HG02571 (cell line): ENCODE data around the gene ANGPTL7.

Experiments used
- ATAC-seq: cut with Tn5 transposase; IDR thresholded peaks from one replicate; pipeline ENCODE4 v1.9.1; 2021; ENCODE audit warnings: mild to moderate bottlenecking, moderate library complexity; ENCODE audit not compliant: unreplicated experiment

The ANGPTL7 gene

GRCh38 chr1:11198851-11199594 is 9.9 kb downstream of the ANGPTL7 start:
- ATAC-seq, result no peak

DNA sequence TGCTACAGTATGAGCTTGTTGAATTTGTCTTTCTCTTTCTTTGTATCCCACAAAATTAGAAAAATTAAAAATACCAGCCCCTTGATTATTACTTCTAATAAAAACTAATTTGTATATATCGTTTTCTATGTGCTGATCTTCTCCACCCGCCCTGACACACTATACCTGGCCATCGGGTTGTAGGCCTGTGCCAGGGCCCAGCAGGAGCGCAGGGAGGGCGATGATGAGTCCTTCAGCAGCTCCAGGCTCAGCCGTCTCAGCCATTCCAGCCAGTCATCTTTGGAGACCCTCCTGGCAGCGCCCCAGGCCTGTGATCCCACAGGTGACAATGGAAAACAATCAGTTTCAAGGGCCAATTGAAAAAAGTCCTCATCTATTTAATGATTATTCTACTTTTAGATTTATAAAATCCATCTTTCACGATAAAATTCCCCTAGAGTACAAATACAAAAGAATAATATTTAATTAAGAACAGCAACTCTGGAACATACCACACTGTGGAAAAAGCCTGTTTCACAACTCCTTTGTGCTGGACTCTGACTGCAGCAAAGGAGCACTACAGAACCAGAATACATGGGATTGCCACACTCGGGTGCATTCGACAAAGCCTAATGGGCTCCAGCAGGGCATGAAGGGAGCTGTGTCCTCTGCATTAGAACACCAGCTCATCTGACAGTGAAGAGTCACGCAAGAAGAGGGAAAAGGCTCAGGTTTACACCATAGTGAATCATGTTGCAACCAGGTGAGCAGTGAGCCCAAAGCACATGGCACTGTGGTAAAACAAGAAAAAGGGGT is 15.4 kb downstream of the ANGPTL7 start:
- no peak for ATAC-seq

DNA sequence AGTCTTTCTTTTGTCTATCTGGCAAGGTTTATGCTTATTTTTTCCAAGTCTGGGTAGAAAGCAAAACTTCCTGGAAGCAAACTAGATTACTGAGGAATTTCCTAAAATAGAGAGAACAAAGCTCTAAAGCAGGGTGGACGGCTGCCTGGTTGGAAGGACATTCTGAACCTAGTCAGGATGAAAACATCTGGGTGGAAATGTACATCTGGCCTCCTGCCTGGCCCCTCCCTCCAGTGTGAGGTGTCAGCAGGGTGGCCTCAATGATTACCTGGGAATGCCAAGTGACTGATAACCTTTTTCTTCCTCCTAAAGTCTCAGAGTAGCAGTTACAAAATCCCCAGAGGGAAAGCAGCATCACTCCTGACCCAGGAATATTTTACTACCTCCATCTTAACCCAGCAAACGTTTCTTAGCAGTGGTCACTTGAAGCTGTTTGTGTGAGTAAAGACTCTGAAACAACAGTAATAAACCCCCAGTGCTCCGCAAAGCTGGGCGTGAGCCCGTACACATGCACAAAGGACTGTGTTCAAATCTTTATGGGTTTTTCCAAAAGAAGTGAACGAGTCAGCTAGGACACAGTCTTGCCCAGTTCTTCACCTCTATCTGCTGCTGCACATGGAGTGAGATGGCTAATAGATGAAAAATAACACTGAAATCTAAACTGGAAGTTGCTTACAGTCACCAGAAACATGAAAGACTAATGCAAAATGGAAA is 18.9 kb downstream of the ANGPTL7 start:
- no peak for ATAC-seq

- ATAC-seq, result no peak
Observed at GRCh38 chr1:11211461-11211860, 22.3 kb downstream of the ANGPTL7 start.

DNA sequence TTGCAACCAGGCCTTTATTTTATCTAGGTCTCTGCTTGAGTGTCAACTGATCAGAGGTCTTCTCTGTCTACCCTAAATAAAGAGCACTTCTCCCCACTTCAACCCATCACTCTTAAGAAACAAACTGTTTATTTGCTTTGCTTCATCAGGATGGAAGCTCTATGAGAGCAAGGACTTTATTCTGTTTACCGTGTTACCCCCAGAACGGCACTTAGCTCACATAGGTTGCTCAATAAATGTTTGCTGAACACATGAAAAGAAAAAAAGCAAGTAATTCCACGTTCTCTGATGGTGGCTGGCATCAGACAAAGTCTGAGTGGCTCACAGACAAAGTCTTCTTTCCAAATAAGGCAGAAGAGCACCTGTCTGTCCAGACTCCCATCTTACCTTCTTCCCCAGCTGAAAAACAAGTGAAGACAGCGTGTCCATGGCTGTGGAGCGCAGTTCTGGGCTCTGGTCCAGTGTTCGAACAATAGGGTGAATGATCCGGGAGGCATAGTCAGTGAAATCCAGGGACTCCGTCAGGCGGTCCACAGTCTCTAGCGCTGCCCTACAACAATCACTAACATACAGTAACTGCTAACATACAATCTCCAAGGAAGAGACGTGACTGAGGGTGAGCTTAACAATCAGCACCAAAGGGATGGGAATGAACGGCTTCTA is 22.9 kb downstream of the ANGPTL7 start:
- ATAC-seq, result no peak

DNA sequence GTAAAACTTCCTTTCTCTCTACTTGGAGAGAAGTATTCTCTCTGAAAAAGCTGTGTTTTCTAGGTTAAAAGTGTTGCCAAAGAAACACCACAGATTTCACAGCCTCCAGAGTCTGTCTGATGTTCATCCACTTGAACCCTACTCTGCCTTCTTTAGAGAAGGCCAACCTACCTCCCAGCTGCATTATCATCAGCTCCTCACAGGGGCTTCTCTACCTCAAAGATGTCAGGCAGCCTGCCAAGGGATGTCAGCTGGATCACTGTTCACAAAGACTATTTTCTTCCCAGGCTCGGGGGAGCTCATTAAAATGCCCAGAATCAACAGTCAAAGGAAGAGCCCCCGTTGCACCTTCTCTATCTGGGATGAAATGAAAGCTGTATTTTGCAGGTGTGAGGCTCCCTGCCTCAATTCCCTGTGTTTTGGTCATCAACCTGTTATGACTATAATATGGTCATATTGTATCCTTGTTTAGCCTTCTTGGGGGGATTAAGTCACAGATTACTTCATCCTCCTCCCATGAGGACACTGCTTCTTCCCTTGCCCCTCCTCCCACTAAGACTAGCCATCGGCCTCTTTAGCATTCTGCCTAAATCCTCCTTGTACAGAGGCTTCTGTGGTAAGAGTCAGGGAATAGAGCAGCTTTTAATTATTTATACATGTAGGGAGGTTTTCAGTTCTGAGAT is 25.7 kb downstream of the ANGPTL7 start:
- no peak for ATAC-seq

DNA sequence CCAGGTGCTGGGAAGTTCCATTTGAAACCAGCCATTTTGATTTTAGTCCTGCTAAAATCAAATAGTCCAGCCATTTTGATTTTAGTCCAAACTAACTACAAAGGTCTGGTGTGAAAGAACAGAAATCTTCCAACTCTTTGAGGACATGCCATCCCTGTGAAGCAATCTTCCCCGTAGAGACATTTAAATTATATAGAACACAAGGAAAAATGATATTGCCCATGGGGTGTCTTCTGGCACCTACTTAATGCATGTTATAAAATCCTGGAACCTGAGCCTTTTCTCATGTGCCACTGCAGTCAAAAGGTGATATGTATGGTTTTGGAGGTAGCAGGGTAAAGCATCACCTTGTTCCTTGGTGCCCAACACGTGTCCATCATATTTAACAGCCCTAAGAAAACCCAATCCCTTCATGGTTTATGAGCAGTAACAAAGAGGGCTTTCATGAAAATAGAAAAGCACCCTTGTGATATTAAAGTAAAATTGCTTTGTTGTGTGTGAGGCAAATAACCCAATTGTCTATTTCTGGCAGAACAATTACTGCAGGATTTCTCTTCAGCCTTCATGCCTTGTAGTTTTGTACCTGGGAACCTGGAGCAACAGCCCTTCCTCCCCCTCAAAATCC is 26.3 kb downstream of the ANGPTL7 start:
- no peak for ATAC-seq

DNA sequence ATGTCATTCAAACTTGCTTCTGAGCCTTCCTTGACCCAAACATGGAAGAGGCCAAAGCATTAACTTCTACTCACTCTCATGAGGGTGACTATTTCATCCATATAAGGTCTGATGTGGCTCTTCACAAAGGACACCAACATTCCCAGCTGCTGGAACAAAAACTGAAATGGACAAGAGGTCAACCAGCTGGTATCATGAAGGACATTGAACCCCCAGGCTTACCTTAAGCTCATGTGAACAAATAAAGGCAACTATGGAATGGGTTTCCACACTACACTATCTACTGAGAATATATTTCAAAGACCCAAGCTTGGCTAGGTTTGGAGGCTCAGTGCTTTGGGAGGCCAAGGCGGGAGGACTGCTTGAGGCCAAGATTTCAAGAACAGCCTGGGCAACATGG is 26.9 kb downstream of the ANGPTL7 start:
- no peak for ATAC-seq

DNA sequence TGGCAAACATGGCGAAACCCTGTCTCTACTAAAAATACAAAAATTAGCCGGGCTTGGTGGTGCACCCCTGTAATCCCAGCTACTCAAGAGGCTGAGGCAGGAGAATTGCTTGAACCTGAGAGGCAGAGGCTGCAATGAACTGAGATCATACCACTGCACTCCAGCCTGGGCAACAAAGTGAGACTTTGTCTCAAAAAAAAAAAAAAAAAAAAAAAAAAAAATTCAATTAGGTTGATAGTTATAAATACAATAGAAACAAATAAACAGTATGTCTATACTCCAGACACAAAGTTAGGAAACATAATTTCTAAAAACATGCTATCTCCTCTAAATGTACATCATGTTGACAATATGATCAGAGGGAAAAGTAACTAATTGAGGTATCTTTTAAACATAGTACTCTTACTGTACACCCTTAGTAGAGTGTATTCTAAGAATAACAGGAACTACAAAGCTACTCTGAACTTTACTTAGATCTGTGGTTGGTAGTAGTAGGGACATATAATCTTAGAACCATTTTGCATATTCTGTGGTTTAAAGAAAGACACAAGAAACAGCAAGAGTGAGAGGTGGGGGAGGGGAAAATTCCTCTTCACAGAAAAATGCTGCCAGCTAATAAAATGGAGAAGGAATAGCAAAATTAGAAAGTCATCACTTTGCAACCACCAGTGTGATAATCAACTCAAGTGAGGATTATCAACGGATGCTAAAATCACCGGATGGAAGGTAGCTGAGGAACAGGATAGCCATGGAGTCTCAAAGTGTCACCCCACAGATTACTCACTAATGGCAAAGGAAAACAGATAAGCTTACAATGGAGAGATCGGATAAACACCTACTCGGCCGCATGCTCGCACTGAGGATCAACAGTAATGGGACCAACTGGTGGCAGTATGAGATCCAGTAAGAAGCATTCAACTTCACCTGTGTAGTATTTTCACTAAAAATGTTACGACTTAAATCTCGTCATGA is 38.2 kb downstream of the ANGPTL7 start:
- ATAC-seq, result no peak

GRCh38 chr1:11229203-11229602 is 40.0 kb downstream of the ANGPTL7 start:
- ATAC-seq, result no peak

GRCh38 chr1:11233208-11233607 is 44.1 kb downstream of the ANGPTL7 start:
- ATAC-seq, result no peak

GRCh38 chr1:11237356-11237755 is 48.2 kb downstream of the ANGPTL7 start:
- no peak for ATAC-seq

DNA sequence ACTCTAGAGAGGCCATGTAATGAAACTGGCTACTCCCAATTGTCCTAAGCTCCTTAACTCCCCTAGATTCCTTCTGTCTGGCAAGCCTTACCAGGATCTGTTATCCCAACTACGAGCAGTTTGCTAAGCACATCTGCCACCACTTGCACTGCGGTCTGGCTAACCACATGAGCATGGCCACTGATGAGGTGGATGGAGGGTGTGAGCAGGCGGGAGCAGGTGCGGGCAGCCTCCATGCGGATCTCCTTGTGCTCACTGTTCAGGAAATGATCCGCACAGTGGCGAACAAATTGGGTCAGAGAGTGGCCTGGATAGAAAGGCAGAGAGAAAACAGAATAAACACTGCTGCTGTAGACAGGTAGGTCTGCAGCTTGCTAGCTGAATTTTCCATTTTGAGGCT is 49.2 kb downstream of the ANGPTL7 start:
- ATAC-seq, result no peak

- ATAC-seq, result no peak
Observed at GRCh38 chr1:11245248-11245647, 56.1 kb downstream of the ANGPTL7 start.
